ENCODE data around the gene MAPK1. TPM values are rescaled to one million over a fixed set of nuclear protein-coding genes. Genes with fewer than 3 reads are reported as not detected.
"Not testable (repeated sequence)": the region's sequence is repeated elsewhere in the genome, so short reads cannot be mapped to it uniquely, and the experiment has no call there.

Gene MAPK1
- 38.9 and 53.6 TPM in 2 replicates for total RNA-seq (2014; rRNA removed; shearing (Covaris generic); ENCODE audit: low replicate concordance)

GRCh38 chr22:21867528-21868266 lies at the start of gene MAPK1:
Gene MAPK1, minus strand, starts transcription at chr22:21867645. Its CDS starts 205 bp downstream, at chr22:21867440.
- Histone ChIP-seq H3K4me3 (ENCODE audit: low read length) (peak within 1 kb of the TSS; percentile 68), H4K20me1 (ENCODE audit: insufficient read depth, low read depth, low read length) (peaks cover 12% of the 10 kb centered on the region; the same call in 1 of the 2 replicates), H3K27ac (ENCODE audit: low read length) (peak within 1 kb of the TSS; percentile 38), H3K36me3 (ENCODE audit: insufficient read depth, low read length) (no peaks in the 10 kb centered on the region), H3K27me3 (ENCODE audit: low read length) (no peaks in the 10 kb centered on the region), H3K9me3 (ENCODE audit: low read length) (no peaks in the 10 kb centered on the region), H3K9me2 (replicated peaks; ENCODE audit: insufficient read depth, low read length) (no peaks in the 10 kb centered on the region), H3K4me2 (ENCODE audit: low read depth, low read length, poor library complexity, severe bottlenecking) (peak within 1 kb of the TSS; percentile 90), H2AFZ (ENCODE audit: low read length) (peak within 1 kb of the TSS; percentile 70; the same call in 1 of the 2 replicates), H3K79me2 (ENCODE audit: low read length) (peaks cover 42% of the 10 kb centered on the region), H3K4me1 (ENCODE audit: low read length) (peaks cover 34% of the 10 kb centered on the region), H3K9ac (ENCODE audit: low read length) (peak within 1 kb of the TSS; percentile 93)
- peak; percentile 97 for DNase-seq

GRCh38 chr22:21916309-21916918 lies 49.0 kb upstream of the MAPK1 start:
- H3K4me1 ChIP-seq (ENCODE audit: low read length) = 0 out of 2 replicates have a peak, but pooled peaks cover 3% of the 10 kb centered on the region
- H3K36me3 ChIP-seq (ENCODE audit: insufficient read depth, low read length) = no peaks in the 10 kb centered on the region
- H3K9me3 ChIP-seq (ENCODE audit: low read length) = no peaks in the 10 kb centered on the region
- no peaks in the 10 kb centered on the region for H3K9me2 ChIP-seq (replicated peaks; ENCODE audit: insufficient read depth, low read length)
- 0 out of 2 replicates have a peak, but pooled peaks cover 4% of the 10 kb centered on the region for H4K20me1 ChIP-seq (ENCODE audit: insufficient read depth, low read depth, low read length)
- no peak overlapping the region for H2AFZ ChIP-seq (ENCODE audit: low read length)
- H3K9ac ChIP-seq (ENCODE audit: low read length) = no peak overlapping the region
- no peak for DNase-seq
- H3K4me3 ChIP-seq (ENCODE audit: low read length) = no peak overlapping the region
- no peaks in the 10 kb centered on the region for H3K27me3 ChIP-seq (ENCODE audit: low read length)
- no peak overlapping the region for H3K27ac ChIP-seq (ENCODE audit: low read length)
- H3K79me2 ChIP-seq (ENCODE audit: low read length) = no peaks in the 10 kb centered on the region
- H3K4me2 ChIP-seq (ENCODE audit: low read depth, low read length, poor library complexity, severe bottlenecking) = no peak overlapping the region

GRCh38 chr22:21915624-21916308 lies 48.3 kb upstream of the MAPK1 start:
- Histone ChIP-seq H3K79me2 (ENCODE audit: low read length) (no peaks in the 10 kb centered on the region), H4K20me1 (ENCODE audit: insufficient read depth, low read depth, low read length) (0 out of 2 replicates have a peak, but pooled peaks cover 2% of the 10 kb centered on the region), H2AFZ (ENCODE audit: low read length) (no peak overlapping the region), H3K27me3 (ENCODE audit: low read length) (no peaks in the 10 kb centered on the region), H3K4me2 (ENCODE audit: low read depth, low read length, poor library complexity, severe bottlenecking) (no peak overlapping the region), H3K36me3 (ENCODE audit: insufficient read depth, low read length) (no peaks in the 10 kb centered on the region), H3K9me2 (replicated peaks; ENCODE audit: insufficient read depth, low read length) (no peaks in the 10 kb centered on the region), H3K9ac (ENCODE audit: low read length) (no peak overlapping the region), H3K27ac (ENCODE audit: low read length) (no peak overlapping the region), H3K4me3 (ENCODE audit: low read length) (no peak overlapping the region), H3K9me3 (ENCODE audit: low read length) (no peaks in the 10 kb centered on the region), H3K4me1 (ENCODE audit: low read length) (0 out of 2 replicates have a peak, but pooled peaks cover 3% of the 10 kb centered on the region)
- no peak for DNase-seq

- H3K79me2 ChIP-seq (ENCODE audit: low read length); H3K36me3 ChIP-seq (ENCODE audit: insufficient read depth, low read length); H3K4me1 ChIP-seq (ENCODE audit: low read length); H3K9me2 ChIP-seq (replicated peaks; ENCODE audit: insufficient read depth, low read length); H3K9me3 ChIP-seq (ENCODE audit: low read length); H4K20me1 ChIP-seq (ENCODE audit: insufficient read depth, low read depth, low read length); H3K27me3 ChIP-seq (ENCODE audit: low read length); H2AFZ ChIP-seq (ENCODE audit: low read length); H3K27ac ChIP-seq (ENCODE audit: low read length); H3K9ac ChIP-seq (ENCODE audit: low read length); H3K4me2 ChIP-seq (ENCODE audit: low read depth, low read length, poor library complexity, severe bottlenecking); H3K4me3 ChIP-seq (ENCODE audit: low read length); DNase-seq: not testable (repeated sequence)
Observed at GRCh38 chr22:21914033-21914642, 46.7 kb upstream of the MAPK1 start.

GRCh38 chr22:21910367-21910766 lies 42.9 kb upstream of the MAPK1 start:
- H3K9me2 ChIP-seq (replicated peaks; ENCODE audit: insufficient read depth, low read length); H3K4me2 ChIP-seq (ENCODE audit: low read depth, low read length, poor library complexity, severe bottlenecking); H3K27ac ChIP-seq (ENCODE audit: low read length); H3K4me1 ChIP-seq (ENCODE audit: low read length); H3K9me3 ChIP-seq (ENCODE audit: low read length); H3K4me3 ChIP-seq (ENCODE audit: low read length); H3K79me2 ChIP-seq (ENCODE audit: low read length); H3K36me3 ChIP-seq (ENCODE audit: insufficient read depth, low read length); H2AFZ ChIP-seq (ENCODE audit: low read length); DNase-seq; H3K9ac ChIP-seq (ENCODE audit: low read length); H4K20me1 ChIP-seq (ENCODE audit: insufficient read depth, low read depth, low read length); H3K27me3 ChIP-seq (ENCODE audit: low read length): not testable (repeated sequence)

DNA sequence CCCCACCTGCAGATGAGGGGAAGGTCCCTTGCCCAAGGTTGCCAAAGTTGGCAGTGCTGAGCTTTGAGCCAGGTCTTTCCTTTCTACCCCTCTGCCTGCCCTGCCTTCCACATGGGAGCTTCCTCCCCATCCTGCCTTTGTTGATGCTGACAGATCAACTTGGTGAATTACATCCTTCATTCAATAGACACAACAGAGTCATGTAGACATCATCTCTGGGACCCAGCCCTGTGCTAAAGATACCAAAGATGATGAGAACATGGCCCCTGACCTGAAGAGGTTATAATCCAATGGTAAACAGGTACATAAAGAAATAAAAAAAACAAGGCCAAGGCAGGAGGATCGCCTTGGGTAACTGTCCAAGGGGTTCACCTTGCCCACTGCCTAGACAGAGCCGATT lies 42.4 kb upstream of the MAPK1 start:
- no peaks in the 10 kb centered on the region for H3K36me3 ChIP-seq (ENCODE audit: insufficient read depth, low read length)
- H3K9me2 ChIP-seq (replicated peaks; ENCODE audit: insufficient read depth, low read length) = no peaks in the 10 kb centered on the region

GRCh38 chr22:21907638-21908522 lies 40.4 kb upstream of the MAPK1 start:
- Histone ChIP-seq H3K27ac (ENCODE audit: low read length) (no peak overlapping the region), H3K4me2 (ENCODE audit: low read depth, low read length, poor library complexity, severe bottlenecking) (no peak overlapping the region), H3K79me2 (ENCODE audit: low read length) (no peaks in the 10 kb centered on the region), H3K4me3 (ENCODE audit: low read length) (no peak overlapping the region), H3K9me3 (ENCODE audit: low read length) (no peaks in the 10 kb centered on the region), H4K20me1 (ENCODE audit: insufficient read depth, low read depth, low read length) (no peaks in the 10 kb centered on the region), H3K9ac (ENCODE audit: low read length) (no peak overlapping the region), H3K27me3 (ENCODE audit: low read length) (no peaks in the 10 kb centered on the region), H2AFZ (ENCODE audit: low read length) (no peak overlapping the region), H3K9me2 (replicated peaks; ENCODE audit: insufficient read depth, low read length) (no peaks in the 10 kb centered on the region), H3K36me3 (ENCODE audit: insufficient read depth, low read length) (no peaks in the 10 kb centered on the region), H3K4me1 (ENCODE audit: low read length) (0 out of 2 replicates have a peak, but pooled peaks cover 3% of the 10 kb centered on the region)
- DNase-seq = no peak

More for the DNA sequence above, 42.4 kb upstream of the MAPK1 start:
- Histone ChIP-seq H3K9me3 (ENCODE audit: low read length) (no peaks in the 10 kb centered on the region), H3K4me2 (ENCODE audit: low read depth, low read length, poor library complexity, severe bottlenecking) (no peak overlapping the region), H3K79me2 (ENCODE audit: low read length) (no peaks in the 10 kb centered on the region), H3K4me3 (ENCODE audit: low read length) (no peak overlapping the region), H3K27me3 (ENCODE audit: low read length) (no peaks in the 10 kb centered on the region), H4K20me1 (ENCODE audit: insufficient read depth, low read depth, low read length) (no peaks in the 10 kb centered on the region), H3K9ac (ENCODE audit: low read length) (no peak overlapping the region), H3K4me1 (ENCODE audit: low read length) (0 out of 2 replicates have a peak, but pooled peaks cover 3% of the 10 kb centered on the region), H2AFZ (ENCODE audit: low read length) (no peak overlapping the region), H3K27ac (ENCODE audit: low read length) (no peak overlapping the region)
- DNase-seq = no peak
